Activated B cell treated with CpG ODN at 0.5 μM for 24 hours (primary cell): ENCODE data around the gene YKT6. TPM values are rescaled to one million over a fixed set of nuclear protein-coding genes. Genes with fewer than 3 reads are reported as not detected.

Source experiments
- ATAC-seq: fragments of 200-7000 bp; cut with Tn5 transposase; one replicate; pipeline ENCODE4 v1.10.0; 2021; ENCODE audit warnings: low read depth, mild to moderate bottlenecking, moderate library complexity
- CTCF ChIA-PET: fragments of 350-600 bp; sonication (Branson Sonifier 250); formaldehyde crosslinking; loops from one replicate; lab custom pipeline; 2021; ENCODE audit warnings: antibody characterized with exemption; lab: Charles Lee
- POLR2A ChIA-PET: fragments of 350-600 bp; sonication (Branson Sonifier 250); formaldehyde crosslinking; loops from one replicate; lab custom pipeline; 2021; ENCODE audit warnings: antibody characterized with exemption; lab: Charles Lee
- DNase-seq: peaks from one replicate; pipeline ENCODE4 v3.0.0; 2022
- H3K27ac Mint-ChIP-seq: one replicate; pipeline ENCODE4 v1.8.0; 2020; ENCODE audit warnings: mixed read lengths
- H3K27me3 Mint-ChIP-seq: one replicate; pipeline ENCODE4 v1.8.0; 2021; ENCODE audit warnings: mixed read lengths
- H3K36me3 Mint-ChIP-seq: one replicate; pipeline ENCODE4 v1.8.0; 2021; ENCODE audit warnings: low read depth, mixed read lengths
- H3K4me1 Mint-ChIP-seq: one replicate; pipeline ENCODE4 v1.8.0; 2021; ENCODE audit warnings: mixed read lengths
- H3K4me3 Mint-ChIP-seq: one replicate; pipeline ENCODE4 v1.8.0; 2020; ENCODE audit warnings: mild to moderate bottlenecking, mixed read lengths
- H3K9me3 Mint-ChIP-seq: one replicate; pipeline ENCODE4 v1.8.0; 2020; ENCODE audit warnings: mixed read lengths
- CTCF ChIP-seq: fragments of 200-600 bp; IDR thresholded peaks from one replicate; pipeline ENCODE4 v1.8.0; 2022; ENCODE audit warnings: antibody characterized with exemption, mild to moderate bottlenecking
- intact Hi-C: fragments of 100-400 bp; cut with micrococcal nuclease; formaldehyde crosslinking; loops from one replicate; pipeline ENCODE4 v1.15.1; 2024
- total RNA-seq: library from RNA; stranded (reverse); gene quantifications from 2 replicates; pipeline ENCODE4 v1.2.3, GENCODE V29; 2022

Gene YKT6
- total RNA-seq, 1 donor from 2014 or later = 78.2 TPM

- Mint-ChIP-seq H3K9me3 (no peaks in the 10 kb centered on the region), H3K36me3 (no peaks in the 10 kb centered on the region), H3K4me3 (no peak overlapping the region), H3K27ac (no peak overlapping the region), H3K27me3 (no peaks in the 10 kb centered on the region), H3K4me1 (no peaks in the 10 kb centered on the region)
- TF ChIP-seq CTCF = no peak
- CTCF ChIA-PET = no interaction called here
- intact Hi-C loops = no loop called here
- ATAC-seq (no peak), DNase-seq (no peak)
- POLR2A ChIA-PET = no interaction called here
Observed at GRCh38 chr7:44238116-44238695, 37.4 kb downstream of the YKT6 start.

DNA sequence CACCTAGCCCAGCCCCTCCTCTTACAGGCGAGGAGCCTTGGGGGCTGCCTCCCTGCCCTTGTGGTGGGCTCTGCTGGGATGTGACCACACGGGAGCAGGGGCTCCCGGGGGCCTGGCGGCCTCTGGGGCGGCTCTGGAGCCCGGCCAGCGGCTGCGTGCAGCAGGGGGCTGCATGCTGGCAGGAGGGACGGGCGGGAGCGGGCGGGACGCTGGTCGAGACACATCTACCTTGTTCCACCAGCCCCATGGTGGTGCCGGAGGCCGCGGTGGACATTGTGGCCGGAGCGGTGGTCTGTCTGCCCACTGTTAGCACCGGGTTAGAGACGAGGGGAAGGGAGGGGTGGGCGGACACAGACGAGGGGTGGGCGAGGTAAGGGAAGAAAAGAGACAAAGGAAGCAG, 38.6 kb downstream of the YKT6 start:
- TF ChIP-seq CTCF = no peak
- no peak overlapping the region for H3K4me3 Mint-ChIP-seq
- no peaks in the 10 kb centered on the region for H3K36me3 Mint-ChIP-seq
- no peak overlapping the region for H3K27ac Mint-ChIP-seq
- no peaks in the 10 kb centered on the region for H3K9me3 Mint-ChIP-seq
- no peak for DNase-seq
- ChIA-PET CTCF (interaction anchor here (3.3 kb wide), 1 partner anchor 326 kb away, joined by 23 read pairs; no protein-coding TSS in a partner anchor), POLR2A (no interaction called here)
- intact Hi-C loops = no loop called here
- no peaks in the 10 kb centered on the region for H3K4me1 Mint-ChIP-seq
- no peaks in the 10 kb centered on the region for H3K27me3 Mint-ChIP-seq
- no peak for ATAC-seq

DNA sequence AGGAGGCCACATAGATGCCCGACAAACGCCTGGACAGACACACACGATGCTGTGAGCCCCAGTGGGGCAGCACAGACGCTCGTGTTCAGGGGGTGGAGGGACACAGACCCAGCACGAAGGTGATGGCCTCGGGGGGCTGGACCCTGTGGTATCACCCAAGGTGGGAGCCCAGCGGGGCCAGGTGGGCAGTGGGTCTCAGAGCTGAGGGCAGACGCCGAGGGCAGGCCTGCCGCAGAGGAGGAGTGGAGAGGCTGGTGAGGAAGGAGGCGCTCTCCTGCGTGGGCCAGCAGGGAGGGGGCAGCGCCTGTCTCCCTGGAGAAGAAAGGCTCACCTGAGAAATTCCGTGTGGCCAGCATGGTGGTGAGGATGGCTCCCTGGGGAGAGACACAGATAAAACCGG, 39.6 kb downstream of the YKT6 start:
- POLR2A ChIA-PET = no interaction called here
- H3K4me3 Mint-ChIP-seq = no peak overlapping the region
- H3K27me3 Mint-ChIP-seq = no peaks in the 10 kb centered on the region
- H3K36me3 Mint-ChIP-seq = no peaks in the 10 kb centered on the region
- CTCF ChIA-PET = interaction anchor here (0.8 to 3.3 kb wide), 10 partner anchors 18 to 325 kb away, joined by 3 to 23 read pairs (median 3); no protein-coding TSS in a partner anchor
- TF ChIP-seq CTCF = no peak
- no peaks in the 10 kb centered on the region for H3K4me1 Mint-ChIP-seq
- no peak for DNase-seq
- ATAC-seq = no peak
- intact Hi-C loops = loop anchor here (5.0 kb wide), 1 partner anchor 607 kb away; the partner anchor contains the start of gene H2AZ2
- no peak overlapping the region for H3K27ac Mint-ChIP-seq
- H3K9me3 Mint-ChIP-seq = no peaks in the 10 kb centered on the region

- peak; percentile 87 for ATAC-seq
- Mint-ChIP-seq H3K27ac (no peak overlapping the region), H3K9me3 (no peaks in the 10 kb centered on the region), H3K36me3 (no peaks in the 10 kb centered on the region), H3K27me3 (no peaks in the 10 kb centered on the region), H3K4me3 (peak overlapping the region; percentile 56), H3K4me1 (no peaks in the 10 kb centered on the region)
- CTCF ChIA-PET = interaction anchor here (0.6 to 3.3 kb wide), 12 partner anchors 17 to 324 kb away, joined by 3 to 23 read pairs (median 3); no protein-coding TSS in a partner anchor
- intact Hi-C loops = loop anchor here (1.0 to 5.0 kb wide), 4 partner anchors 236 to 681 kb away; partner anchors contain the start of gene H2AZ2
- POLR2A ChIA-PET = interaction anchor here (0.5 to 0.6 kb wide), 2 partner anchors 221 to 250 kb away, joined by 3 to 4 read pairs; no protein-coding TSS in a partner anchor
- DNase-seq = peak; percentile 41
- TF ChIP-seq CTCF = no peak
Observed at GRCh38 chr7:44240983-44241510, 40.3 kb downstream of the YKT6 start.

DNA sequence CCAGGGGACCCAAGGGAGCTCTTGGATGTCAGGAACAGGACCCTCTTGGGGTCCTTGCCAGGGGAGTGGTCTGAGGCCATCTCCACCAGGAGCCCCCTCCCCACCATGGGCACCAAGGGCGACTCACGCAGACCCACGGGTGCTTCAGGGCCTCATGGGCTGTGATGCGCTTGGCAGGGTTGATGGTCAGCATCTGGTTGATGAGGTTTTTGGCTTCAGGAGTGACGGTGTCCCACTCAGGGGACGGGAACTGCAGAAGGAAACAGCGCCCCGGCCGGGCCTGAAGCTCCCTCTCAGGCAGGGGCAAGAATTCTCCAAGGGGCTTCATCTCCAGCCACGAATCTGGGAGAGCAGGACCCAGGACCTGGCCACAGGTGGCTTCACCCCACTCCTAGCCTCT, 41.3 kb downstream of the YKT6 start:
- no peak for TF ChIP-seq CTCF
- H3K36me3 Mint-ChIP-seq = no peaks in the 10 kb centered on the region
- ChIA-PET CTCF (interaction anchor here (3.3 kb wide), 1 partner anchor 323 kb away, joined by 23 read pairs; no protein-coding TSS in a partner anchor), POLR2A (no interaction called here)
- DNase-seq = no peak
- H3K27me3 Mint-ChIP-seq = no peaks in the 10 kb centered on the region
- H3K4me1 Mint-ChIP-seq = no peaks in the 10 kb centered on the region
- H3K4me3 Mint-ChIP-seq = no peak overlapping the region
- H3K9me3 Mint-ChIP-seq = no peaks in the 10 kb centered on the region
- no peak for ATAC-seq
- no peak overlapping the region for H3K27ac Mint-ChIP-seq
- intact Hi-C loops = loop anchor here (5.0 kb wide), 1 partner anchor 605 kb away; the partner anchor contains the start of gene H2AZ2
